OCI-LY7 (cell line): ENCODE measurements around the gene SCN5A. TPM values are rescaled to one million over a fixed set of nuclear protein-coding genes. Genes with fewer than 3 reads are reported as not detected.

Source experiments
- BruUV-seq: library from RNA; stranded (reverse); fragments of 400-500 nt; replicated peaks from 2 replicates; lab custom pipeline; 2021; lab: Mats Ljungman, UMichigan
- CTCF ChIA-PET: fragments of 300-600 bp; sonication (Branson Sonifier 250); formaldehyde crosslinking; loops from one replicate; lab custom pipeline; 2022; ENCODE audit warnings: antibody characterized with exemption; ENCODE audit not compliant: unreplicated experiment; lab: Charles Lee
- POLR2A ChIA-PET: fragments of 300-600 bp; sonication (Branson Sonifier 250); formaldehyde crosslinking; loops from one replicate; lab custom pipeline; 2022; ENCODE audit warnings: antibody characterized with exemption; lab: Charles Lee
- DNase-seq: peaks from one replicate; pipeline ENCODE4 v3.0.0-alpha.2; 2015; ENCODE audit warnings: low spot score
- H2AFZ ChIP-seq: fragments of 200-600 bp; sonication (generic), shearing (Covaris generic); 2 replicates; pipeline ENCODE4 v1.6.1; 2014; ENCODE audit warnings: mild to moderate bottlenecking, antibody characterized with exemption, low read length, moderate library complexity
- H3K27ac ChIP-seq: fragments of 200-600 bp; sonication (generic); 2 replicates; pipeline ENCODE4 v1.5.1; 2014; ENCODE audit warnings: mixed run types, low read depth, mild to moderate bottlenecking, moderate library complexity, low read length, inconsistent platforms; ENCODE audit not compliant: poor library complexity, severe bottlenecking
- H3K36me3 ChIP-seq: fragments of 200-600 bp; sonication (generic); 2 replicates; pipeline ENCODE4 v1.6.1; 2014; ENCODE audit warnings: mild to moderate bottlenecking, antibody characterized with exemption, low read length, moderate library complexity, mixed read lengths; ENCODE audit not compliant: insufficient read depth
- H3K4me1 ChIP-seq: fragments of 200-600 bp; sonication (generic); 2 replicates; pipeline ENCODE4 v1.5.1; 2014; ENCODE audit warnings: mild to moderate bottlenecking, low read length; ENCODE audit not compliant: insufficient read depth, poor library complexity, severe bottlenecking
- H3K4me2 ChIP-seq: fragments of 200-600 bp; sonication (generic); 2 replicates; pipeline ENCODE4 v1.6.1; 2014; ENCODE audit warnings: mild to moderate bottlenecking, low read length
- H3K4me3 ChIP-seq: fragments of 200-600 bp; sonication (generic); 2 replicates; pipeline ENCODE4 v1.5.1; 2014; ENCODE audit warnings: mild to moderate bottlenecking, low read depth, low read length; ENCODE audit not compliant: poor library complexity, severe bottlenecking
- H3K79me2 ChIP-seq: fragments of 200-600 bp; sonication (generic); 2 replicates; pipeline ENCODE4 v1.6.1; 2016; ENCODE audit warnings: low read depth, mild to moderate bottlenecking, low read length, moderate library complexity, mixed read lengths; ENCODE audit not compliant: insufficient read depth
- H3K9me2 ChIP-seq: fragments of 200-600 bp; sonication (generic); 2 replicates; pipeline ENCODE4 v1.6.1; 2016; ENCODE audit warnings: mild to moderate bottlenecking, low read length, mixed read lengths; ENCODE audit not compliant: insufficient read depth
- H3K9me3 ChIP-seq: fragments of 200-600 bp; sonication (generic); 2 replicates; pipeline ENCODE4 v1.6.1; 2014; ENCODE audit warnings: mild to moderate bottlenecking, mixed run types, low read length, mixed read lengths
- H4K20me1 ChIP-seq: fragments of 200-600 bp; sonication (generic); 2 replicates; pipeline ENCODE4 v1.6.1; 2014; ENCODE audit warnings: mild to moderate bottlenecking, antibody characterized with exemption, low read length, moderate library complexity, mixed read lengths; ENCODE audit not compliant: insufficient read depth
- CTCF ChIP-seq: fragments of 200-600 bp; sonication (generic); conservative IDR thresholded peaks from 2 replicates; pipeline ENCODE4 v1.5.1; 2014; ENCODE audit warnings: mild to moderate bottlenecking, antibody characterized with exemption, low read length, moderate library complexity, mixed read lengths
- EZH2phosphoT487 ChIP-seq: fragments of 200-600 bp; sonication (generic); IDR thresholded peaks from 2 replicates; pipeline ENCODE4 v1.6.1; 2018; ENCODE audit warnings: low read depth, borderline replicate concordance, mild to moderate bottlenecking, mixed run types, antibody characterized with exemption, low read length, moderate library complexity, mixed read lengths
- intact Hi-C: fragments of 100-400 bp; cut with micrococcal nuclease; formaldehyde crosslinking; loops from one replicate; pipeline ENCODE4 v1.10.0; 2022; ENCODE audit not compliant: unreplicated experiment
- total RNA-seq, 2 experiments: library from RNA; depleted of rRNA in 1 of 2; stranded (reverse); fragments of >200 nt in 1 of 2; shearing (Covaris generic) in 1 of 2; gene quantifications; 2 replicates each; pipeline ENCODE4 v1.2.3, GENCODE V29; 2014 to 2022

SCN5A gene
- total RNA-seq, 2 experiments from 2014 or later = not detected

DNA sequence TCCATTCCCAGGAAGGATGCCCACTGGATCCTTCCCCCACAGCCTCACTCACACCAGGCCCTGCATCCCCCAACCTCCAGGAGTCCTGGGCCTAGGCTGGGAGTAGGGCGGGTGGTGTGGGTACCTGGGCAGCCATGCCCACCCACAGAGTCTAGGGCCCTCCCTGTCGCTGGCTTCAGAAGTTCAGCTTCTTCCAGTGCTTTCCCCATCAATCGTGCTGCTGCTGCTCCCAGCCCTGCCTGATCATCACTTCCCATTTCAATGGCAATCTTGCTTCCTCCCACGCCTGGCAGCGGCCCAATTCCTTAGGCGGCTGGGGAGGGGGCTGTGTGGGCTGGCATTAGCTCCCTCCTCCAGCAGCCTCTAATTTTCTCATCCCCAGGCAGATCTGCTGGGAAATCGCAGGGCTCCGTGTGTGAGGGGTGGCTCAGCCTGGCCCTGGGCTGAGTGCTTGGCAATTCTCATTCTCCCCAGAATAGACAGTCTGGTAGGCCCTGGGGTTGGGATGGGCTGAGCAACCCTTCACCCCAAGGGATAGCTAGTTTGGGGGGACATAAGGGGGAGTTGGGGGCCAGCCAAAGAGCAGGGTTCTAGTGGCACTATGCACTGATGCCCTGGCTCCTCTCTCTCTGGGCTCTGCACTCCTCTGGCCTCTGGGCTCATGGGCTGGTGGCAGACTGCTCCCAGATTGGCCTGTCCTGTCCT is 66.4 kb downstream of the SCN5A start:
- Histone ChIP-seq H3K9me2 (no peaks in the 10 kb centered on the region), H3K4me2 (no peak overlapping the region), H3K27ac (no peak overlapping the region), H3K4me3 (no peak overlapping the region), H3K4me1 (no peaks in the 10 kb centered on the region), H4K20me1 (no peaks in the 10 kb centered on the region), H3K9me3 (no peaks in the 10 kb centered on the region), H3K36me3 (no peaks in the 10 kb centered on the region), H3K79me2 (no peaks in the 10 kb centered on the region), H2AFZ (no peak overlapping the region)
- POLR2A ChIA-PET = no interaction called here
- no TSS peak for BruUV-seq
- no peak for TF ChIP-seq EZH2phosphoT487
- no peak for TF ChIP-seq CTCF
- DNase-seq = no peak
- intact Hi-C loops = no loop called here
- CTCF ChIA-PET = no interaction called here

GRCh38 chr3:38582316-38582715 is 67.2 kb downstream of the SCN5A start:
- no peak overlapping the region for H3K4me3 ChIP-seq
- no peaks in the 10 kb centered on the region for H4K20me1 ChIP-seq
- no peak for DNase-seq
- no peaks in the 10 kb centered on the region for H3K79me2 ChIP-seq
- no peaks in the 10 kb centered on the region for H3K36me3 ChIP-seq
- TF ChIP-seq EZH2phosphoT487 (no peak), CTCF (no peak)
- no TSS peak for BruUV-seq
- no peaks in the 10 kb centered on the region for H3K4me1 ChIP-seq
- POLR2A ChIA-PET = interaction anchor here (0.5 kb wide), 1 partner anchor 709 kb away, joined by 3 read pairs; no protein-coding TSS in a partner anchor
- H3K4me2 ChIP-seq = no peak overlapping the region
- H3K9me2 ChIP-seq = no peaks in the 10 kb centered on the region
- no peaks in the 10 kb centered on the region for H3K9me3 ChIP-seq
- no peak overlapping the region for H3K27ac ChIP-seq
- CTCF ChIA-PET = no interaction called here
- intact Hi-C loops = no loop called here
- H2AFZ ChIP-seq = no peak overlapping the region

- BruUV-seq = no TSS peak
Measured at GRCh38 chr3:38581774-38582173, 67.7 kb downstream of the SCN5A start.

More at GRCh38 chr3:38581774-38582173, 67.7 kb downstream of the SCN5A start:
- Histone ChIP-seq H3K36me3 (no peaks in the 10 kb centered on the region), H3K4me3 (no peak overlapping the region), H3K4me1 (no peaks in the 10 kb centered on the region), H2AFZ (no peak overlapping the region), H3K4me2 (no peak overlapping the region), H3K9me2 (no peaks in the 10 kb centered on the region), H3K9me3 (no peaks in the 10 kb centered on the region), H3K79me2 (no peaks in the 10 kb centered on the region), H3K27ac (no peak overlapping the region), H4K20me1 (no peaks in the 10 kb centered on the region)
- TF ChIP-seq CTCF (no peak), EZH2phosphoT487 (no peak)
- POLR2A ChIA-PET = interaction anchor here (0.5 kb wide), 1 partner anchor 709 kb away, joined by 3 read pairs; no protein-coding TSS in a partner anchor
- intact Hi-C loops = no loop called here
- CTCF ChIA-PET = no interaction called here
- no peak for DNase-seq
